Ovary (tissue), 3 donors: ENCODE results near the gene IPO9.

Experiments used
- POLR2A ChIP-seq: fragments of 450-650 bp; IDR thresholded peaks from one replicate; pipeline ENCODE4 v1.6.1; 2017; ENCODE audit warnings: antibody characterized with exemption, mild to moderate bottlenecking, moderate library complexity
- TF ChIP-seq, protein P1 (sequence below), 3 donors: fragments of 450-650 bp in 2 of 3; fragments of 200-600 bp in 1 of 3; IDR thresholded peaks; one replicate each; pipeline versions ENCODE4 v1.5.1 to v1.8.0; 2016 to 2022; ENCODE audit warnings: antibody characterized with exemption in 3 of 3, mild to moderate bottlenecking in 1 of 3
- donor health status: DM: no; HTN: no; CAD: no.

DNA sequence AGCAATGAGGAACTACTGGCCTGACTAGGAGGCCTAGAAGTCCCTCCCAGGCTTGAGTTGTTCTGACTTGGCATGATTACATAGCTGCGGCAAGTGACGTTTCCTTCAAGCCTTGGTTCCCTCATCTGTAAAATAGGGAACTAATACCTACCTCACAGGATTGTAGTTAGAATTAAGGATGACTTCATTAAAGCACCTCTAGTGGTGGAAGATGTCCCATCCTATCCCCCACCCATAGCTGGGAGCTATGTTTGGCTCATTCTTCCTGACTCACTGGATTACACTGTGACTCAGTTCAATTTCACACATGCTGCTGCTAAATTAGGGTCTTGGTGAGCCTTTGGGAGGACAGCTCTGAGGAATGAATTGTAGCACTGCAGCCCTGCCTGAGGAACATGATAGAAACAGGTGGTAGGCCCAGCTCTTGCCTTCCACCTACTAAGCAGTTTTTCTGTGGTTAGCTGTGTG, 53.7 kb downstream of the IPO9 start:
- TF ChIP-seq, protein P1, sequence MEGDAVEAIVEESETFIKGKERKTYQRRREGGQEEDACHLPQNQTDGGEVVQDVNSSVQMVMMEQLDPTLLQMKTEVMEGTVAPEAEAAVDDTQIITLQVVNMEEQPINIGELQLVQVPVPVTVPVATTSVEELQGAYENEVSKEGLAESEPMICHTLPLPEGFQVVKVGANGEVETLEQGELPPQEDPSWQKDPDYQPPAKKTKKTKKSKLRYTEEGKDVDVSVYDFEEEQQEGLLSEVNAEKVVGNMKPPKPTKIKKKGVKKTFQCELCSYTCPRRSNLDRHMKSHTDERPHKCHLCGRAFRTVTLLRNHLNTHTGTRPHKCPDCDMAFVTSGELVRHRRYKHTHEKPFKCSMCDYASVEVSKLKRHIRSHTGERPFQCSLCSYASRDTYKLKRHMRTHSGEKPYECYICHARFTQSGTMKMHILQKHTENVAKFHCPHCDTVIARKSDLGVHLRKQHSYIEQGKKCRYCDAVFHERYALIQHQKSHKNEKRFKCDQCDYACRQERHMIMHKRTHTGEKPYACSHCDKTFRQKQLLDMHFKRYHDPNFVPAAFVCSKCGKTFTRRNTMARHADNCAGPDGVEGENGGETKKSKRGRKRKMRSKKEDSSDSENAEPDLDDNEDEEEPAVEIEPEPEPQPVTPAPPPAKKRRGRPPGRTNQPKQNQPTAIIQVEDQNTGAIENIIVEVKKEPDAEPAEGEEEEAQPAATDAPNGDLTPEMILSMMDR (IDR thresholded peaks at IDR 0.05) = no peak
- no peak for TF ChIP-seq POLR2A
